OCI-M2 (cell line): ENCODE measurements around the gene KCNMA1.

ENCODE experiments used
- DNase-seq: peaks from one replicate; lab custom pipeline; 2025; ENCODE audit not compliant: unreplicated experiment; lab: John Stamatoyannopoulos, UW

Gene KCNMA1

DNA sequence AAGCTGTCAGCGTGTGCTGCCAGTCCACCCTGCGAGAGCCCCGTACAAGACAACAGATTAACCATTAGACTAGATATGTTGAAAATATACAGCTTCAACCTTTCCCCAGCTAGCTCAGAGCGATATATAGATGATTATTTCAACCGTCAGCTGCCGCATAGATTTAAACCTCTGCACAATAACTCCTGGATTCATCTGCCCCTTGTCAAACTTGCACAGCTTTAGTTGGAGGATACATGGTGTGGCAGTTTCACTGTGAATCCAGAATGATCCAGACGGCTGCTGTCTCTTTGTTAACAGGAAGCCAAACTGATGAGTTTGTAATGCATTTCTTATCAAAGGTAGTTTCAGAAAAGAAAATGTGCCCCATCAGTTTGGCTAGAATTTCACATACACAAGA, 659.7 kb downstream of the KCNMA1 start:
- no peak for DNase-seq

DNA sequence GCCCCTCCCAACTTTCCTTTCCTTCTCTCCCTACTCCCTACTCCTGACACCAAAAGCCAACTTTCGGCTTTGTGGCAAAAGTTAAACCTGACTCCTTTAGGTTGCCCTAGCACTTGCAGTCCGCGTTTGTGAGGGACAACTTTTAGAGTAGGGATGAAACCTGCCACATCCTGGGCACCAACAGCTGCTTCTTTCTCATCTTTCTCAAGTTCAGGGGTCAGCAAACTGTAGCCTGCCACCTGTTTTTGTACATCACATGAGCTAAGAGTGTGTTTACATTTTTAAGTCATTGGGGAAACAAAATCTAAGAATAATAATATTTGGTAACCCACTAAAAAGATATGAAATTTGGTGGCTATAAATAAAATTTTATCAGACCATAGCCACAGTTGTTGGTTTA, 660.6 kb downstream of the KCNMA1 start:
- DNase-seq = no peak

DNA sequence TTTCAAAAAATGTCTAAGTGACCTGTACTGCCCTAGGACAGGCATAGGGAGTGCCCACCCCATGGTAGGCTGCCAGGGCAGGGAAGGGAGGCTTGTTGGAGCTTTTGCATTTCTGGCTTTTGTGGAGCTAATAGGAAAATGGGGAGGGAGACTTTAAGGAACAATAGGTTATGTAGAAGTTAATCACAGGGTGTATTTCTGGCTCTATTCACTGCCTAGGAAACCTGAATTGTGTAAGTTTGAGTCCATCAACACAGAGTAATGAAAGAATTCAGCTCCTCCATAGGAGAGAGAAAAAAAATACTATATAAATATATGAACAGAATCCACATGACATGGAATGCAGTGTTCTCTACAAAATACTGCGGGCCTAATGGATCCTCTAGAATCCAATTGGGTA, 661.5 kb downstream of the KCNMA1 start:
- DNase-seq = no peak

DNA sequence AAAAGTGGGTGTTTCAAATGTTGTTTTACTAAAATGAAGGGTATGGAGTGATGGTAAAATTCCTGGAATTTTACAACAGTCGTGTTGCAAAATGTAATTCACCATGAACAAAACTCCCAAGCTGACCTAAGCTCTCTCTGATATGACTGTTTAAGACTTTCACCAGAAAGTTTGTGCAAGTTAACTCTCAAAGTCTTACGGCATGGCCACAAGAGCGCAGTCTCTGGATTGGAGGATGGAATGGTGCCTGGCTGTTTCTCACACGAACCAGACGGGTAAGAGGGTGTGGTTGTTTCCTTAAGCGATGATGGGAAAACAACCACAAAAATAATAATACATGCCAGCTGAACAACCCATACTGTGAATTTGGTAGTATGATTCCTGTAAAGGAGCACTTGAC, 662.5 kb downstream of the KCNMA1 start:
- no peak for DNase-seq

DNA sequence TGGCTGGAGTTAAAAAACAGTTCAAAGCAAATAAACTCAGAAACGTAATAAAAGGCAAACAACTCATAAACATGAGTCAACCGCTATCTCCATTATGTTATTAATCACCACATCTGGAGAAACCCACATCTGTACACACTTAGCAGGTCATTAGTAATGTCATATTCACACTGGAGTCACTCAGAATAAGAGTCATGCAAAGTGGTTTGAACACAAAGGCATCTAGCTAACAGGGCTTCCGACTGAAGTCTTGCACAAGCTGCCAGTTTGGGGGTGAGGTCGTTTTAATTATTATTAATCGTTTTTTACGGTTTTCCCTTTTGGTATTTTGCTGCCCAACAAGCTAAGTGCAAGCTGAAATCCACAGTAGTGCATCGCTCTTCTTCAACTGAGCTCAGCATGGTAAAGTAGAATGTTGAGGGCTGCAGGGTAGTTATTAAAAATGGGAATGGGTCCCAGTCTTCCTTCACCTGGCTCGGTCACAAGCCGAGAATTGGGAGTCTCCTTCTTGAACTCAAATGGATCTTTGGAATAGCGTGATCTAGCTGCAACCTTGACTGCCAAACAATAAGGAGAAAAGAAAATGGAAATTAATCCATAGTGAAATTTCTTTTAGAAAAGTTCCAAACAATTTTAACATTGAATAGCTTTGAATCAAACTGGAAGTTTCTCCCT, 663.5 kb downstream of the KCNMA1 start:
- no peak for DNase-seq

DNA sequence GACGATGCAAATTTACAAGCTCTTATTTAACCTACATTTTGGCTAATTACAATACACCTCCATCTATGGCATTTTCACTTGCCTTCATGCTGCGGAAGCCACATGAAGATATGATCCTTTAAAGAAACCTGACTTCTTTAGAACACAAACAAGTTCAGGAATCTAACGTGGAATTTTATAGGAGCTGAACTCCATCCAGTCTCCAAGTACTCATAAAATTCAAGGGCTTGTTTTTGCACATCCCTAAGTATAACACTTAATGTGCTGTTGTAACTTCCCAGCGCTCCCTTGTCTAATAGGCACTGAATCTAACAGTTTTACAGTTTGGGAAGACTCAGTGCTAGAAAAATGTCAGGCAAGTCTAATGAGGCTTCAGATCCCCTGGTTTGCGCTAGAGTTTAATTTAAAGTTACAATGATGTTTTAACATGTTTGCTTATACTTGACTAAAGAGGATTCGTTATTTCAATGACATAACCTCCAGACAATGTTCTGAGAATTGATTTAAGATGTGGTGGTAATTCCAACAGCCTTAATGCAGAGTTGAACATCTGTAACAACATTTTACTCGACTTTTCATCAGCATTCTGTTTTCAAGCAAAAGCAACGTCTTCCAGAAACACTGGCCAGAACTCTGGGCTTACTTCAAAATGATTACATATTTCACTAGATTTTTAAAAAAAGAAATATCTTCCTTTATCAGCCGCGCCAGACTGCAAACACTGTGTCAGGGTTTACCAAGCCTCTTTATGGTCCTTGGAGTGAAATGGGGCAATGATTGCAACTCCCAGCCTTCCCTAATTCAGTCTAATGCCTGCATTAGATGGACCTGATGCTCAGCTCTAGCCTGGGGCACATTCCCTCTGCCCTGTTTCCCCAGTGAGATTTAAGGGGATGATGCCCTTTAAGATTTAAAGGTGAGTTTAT, 664.3 kb downstream of the KCNMA1 start:
- DNase-seq = no peak

DNA sequence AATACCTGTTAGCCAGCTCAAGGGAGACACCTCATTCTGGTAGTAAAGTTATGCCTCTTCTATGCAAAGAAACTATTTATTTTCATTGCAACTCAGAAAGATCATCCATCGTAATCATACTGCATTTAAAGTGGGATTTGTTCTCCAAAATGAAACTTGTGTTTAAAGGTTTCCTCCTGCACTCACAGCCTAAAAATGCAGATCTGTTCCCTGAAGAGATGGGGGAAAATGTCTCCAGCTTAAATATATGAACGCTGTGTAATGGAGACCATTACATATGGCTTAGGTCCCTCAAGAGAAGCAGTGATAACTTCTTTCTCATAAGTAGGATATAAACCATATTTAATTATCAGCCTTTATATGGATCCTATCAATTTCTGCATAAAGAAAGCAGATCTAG, 665.1 kb downstream of the KCNMA1 start:
- no peak for DNase-seq

DNA sequence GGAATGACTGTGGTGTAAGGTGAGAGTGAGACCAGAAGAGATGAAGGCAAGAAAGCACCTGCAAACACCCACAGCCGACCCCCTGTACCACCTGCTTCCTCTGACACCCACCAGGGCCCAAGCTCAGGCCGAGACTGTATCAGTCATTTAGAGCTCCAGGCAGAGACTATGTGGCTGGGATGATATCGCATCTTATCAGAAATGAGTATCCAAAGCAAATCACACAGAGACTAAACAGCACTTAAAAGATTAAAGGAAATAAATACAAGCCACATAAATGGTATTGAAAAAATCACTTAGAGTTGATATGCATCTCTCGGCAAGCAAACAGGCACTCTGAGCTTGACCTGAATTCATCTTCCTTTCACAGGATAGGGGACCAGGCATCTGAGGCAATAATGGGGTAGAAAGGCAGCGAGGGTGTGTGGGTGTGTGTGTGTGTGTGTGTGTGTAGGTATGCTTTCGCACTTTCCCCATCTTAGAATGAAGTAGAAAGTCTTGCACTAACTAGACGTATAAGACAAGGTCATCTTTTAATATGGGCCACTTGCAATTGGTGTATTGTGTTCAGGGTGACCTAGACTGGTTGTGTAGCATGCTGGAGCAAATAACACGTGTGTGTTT, 665.9 kb downstream of the KCNMA1 start:
- DNase-seq = no peak

DNA sequence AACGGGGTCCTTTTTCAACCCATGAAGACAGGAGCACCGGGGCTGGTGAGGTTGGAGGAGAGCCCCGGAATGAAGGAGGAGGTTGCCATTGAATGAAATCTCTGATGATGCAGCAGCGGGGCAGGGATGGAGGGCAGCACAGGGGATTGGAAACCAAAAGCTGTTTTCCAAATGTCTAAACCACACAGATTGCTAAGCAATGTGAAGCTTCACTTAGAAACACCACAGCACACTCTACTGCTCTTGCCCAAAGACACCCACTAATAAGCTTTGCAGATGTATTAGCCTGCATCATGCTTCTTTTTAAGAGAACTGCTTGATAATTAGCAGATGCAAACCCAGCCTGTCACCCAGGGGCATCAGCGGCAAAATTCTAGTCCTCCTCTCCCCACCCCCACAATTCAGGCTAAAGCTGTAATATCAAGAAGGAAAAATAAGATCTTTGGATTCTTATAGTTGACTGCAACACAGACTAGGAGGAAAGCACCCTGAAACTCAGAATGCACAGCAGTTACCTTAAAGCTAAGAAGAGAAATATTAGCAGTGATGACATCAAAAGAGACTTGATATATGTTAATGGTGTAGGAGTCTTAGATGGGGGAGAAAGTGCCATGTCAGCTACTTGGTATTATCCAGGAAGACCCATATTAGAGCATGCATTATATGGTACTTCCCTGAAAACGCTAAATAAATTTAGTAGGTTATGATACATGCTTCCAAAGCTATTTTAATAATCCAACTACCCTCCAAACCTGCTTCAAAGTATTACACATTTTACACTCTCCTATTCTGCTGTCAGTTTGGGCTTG, 666.7 kb downstream of the KCNMA1 start:
- no peak for DNase-seq

DNA sequence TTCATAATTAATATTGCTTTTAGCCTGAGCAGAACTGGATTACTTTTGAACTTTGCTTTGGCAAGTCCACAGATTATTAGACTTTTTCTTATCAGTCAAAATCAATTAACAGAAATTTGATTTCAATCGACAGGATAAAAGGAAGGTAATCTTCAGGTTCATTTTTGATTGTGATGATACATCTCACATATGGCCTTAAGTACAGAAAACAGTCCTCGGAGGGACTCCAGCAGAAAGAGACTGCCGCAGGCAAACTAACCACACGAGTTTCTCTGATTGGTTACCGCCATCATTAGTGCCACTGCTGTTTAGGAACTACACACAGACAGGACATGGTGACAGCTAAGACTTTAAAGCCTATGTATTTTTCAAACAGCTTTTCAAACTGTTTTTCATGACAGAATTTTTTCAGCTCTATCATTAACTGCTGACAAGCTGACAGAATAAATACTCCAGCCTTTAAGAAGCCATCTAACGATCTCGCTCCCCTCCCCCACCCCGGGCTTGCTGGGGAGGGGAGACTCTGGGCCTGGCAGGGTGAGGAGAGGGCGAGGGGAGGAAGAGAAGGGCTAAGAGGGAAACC, 668.2 kb downstream of the KCNMA1 start:
- DNase-seq = no peak

DNA sequence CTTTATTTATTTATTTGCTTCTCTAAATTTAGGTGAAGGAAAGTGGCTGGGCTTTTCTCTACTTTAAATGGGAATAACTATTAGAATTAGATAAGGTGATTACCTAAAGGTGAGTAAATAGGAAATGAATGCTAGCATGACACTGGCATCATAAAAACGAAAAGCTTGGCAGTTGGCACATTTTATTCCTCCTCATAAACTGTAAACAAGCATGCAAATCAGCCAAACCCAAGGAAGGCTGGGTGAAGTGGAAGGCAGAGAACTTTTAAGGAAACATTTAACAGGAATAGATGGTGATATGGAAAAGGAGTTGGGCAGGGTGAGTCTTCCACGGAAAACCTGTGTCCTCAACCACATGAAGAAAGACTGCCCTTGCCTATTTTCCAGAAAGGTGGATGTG, 669.1 kb downstream of the KCNMA1 start:
- DNase-seq = no peak

DNA sequence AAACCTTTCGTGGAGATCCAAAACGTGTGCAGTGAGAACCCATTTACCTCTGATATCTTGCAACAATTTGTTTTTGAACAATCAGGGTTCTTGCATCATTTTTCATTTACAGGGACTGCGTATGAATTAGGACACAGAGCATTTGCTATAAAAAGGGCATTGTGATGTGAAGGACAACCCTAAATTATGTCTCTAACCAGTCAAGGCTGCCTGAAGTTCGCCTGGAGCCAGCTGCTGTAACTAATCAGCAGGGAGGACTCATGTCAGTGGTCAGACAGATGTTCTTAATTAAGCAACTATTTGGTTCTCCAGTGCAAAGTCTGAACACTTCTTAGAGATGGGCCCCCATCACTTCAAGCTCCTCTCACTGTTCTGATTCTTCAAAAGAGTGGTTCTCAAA, 674.8 kb downstream of the KCNMA1 start:
- no peak for DNase-seq

DNA sequence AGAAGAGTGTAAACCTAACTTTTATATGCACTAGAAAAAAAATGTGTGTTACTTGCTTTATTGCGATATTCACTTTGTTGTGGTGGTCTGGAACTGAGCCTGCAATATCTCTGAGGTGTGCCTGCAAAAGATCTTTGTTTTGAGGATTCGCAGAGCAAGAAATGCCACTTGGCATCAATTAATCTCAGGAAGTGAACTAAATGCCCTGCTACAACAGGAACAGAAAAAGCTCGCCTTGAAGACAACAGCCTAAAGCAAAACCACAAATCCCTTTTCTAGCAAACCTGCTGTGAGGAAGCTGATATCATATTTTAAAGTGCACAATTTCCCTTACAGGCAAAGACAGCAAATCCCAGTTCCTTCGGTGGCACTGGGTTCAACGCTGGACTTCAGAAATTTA, 675.8 kb downstream of the KCNMA1 start:
- DNase-seq = no peak

DNA sequence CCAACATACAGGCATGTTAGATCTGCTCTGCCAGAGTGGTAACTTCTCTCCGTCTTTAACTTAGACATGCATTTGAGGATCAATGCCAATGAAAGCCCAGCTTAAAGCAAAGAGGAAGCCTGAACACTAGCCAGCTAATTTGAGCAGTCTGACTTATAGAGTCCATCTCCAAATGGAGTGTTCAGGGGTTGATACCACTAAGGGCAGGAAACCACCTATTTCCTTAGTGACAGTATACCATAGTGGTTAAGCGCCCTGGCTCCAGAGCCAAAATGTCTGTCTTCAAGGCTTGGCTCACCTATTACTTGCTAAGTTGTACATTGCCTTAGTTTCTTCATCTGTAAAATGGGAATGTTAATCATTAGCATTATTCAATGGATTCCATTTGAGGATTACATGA, 678.5 kb downstream of the KCNMA1 start:
- no peak for DNase-seq

DNA sequence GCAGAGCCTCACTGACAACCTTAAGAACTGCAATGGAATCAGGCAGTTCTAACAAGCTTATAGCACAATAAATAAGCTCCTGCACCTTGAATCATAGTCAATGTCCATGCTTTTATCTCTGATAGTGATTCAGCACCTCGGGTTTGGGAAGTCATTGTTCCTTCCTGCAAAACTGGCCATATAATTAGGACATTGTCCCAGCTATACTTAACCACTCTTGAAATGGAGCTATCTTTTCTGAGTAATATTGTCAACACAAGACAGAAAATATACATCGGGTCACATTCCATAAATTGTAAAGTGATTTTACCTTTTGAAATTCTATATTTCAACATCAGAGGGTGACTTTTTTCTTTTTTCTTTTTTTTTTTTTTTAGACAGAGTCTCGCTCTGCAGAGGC, 682.8 kb downstream of the KCNMA1 start:
- no peak for DNase-seq

DNA sequence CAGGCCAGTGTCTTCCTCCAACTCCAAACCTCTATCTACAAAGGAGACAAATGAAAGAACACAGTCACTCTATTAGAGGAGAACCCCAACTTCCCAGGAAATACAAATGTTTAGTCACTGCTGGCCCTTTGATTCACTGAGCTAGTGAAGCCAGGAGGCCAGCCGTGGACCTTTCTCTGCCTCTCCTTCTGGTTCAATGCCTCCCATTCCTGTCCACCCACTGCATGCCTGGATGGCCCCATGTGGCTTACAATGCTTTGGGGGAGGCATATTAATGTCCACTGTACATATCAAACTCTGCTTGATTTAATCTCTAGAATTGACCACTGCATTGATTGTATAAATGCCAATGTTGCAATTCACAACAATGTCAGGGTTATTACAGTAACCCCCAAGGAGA, 687.3 kb downstream of the KCNMA1 start:
- DNase-seq = no peak

DNA sequence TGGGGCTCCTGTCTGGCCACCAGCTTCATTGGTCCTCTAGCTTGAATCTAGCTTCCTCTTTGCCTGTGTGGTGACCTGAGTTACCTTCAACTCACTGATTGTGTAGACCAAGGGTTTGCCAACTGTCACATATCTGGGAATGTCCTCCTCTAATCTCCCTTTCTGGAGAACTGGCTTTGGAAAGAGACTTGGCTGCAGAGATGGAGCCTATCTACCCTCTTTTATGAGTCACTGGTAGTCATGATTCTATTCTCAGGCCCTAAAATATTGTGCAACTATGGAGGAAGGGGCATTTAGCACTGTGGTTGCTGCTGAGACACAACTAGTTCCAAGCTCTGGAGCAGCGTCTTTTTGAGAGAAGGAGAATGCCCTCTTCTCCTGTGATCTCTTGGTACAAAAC, 691.3 kb downstream of the KCNMA1 start:
- no peak for DNase-seq

DNA sequence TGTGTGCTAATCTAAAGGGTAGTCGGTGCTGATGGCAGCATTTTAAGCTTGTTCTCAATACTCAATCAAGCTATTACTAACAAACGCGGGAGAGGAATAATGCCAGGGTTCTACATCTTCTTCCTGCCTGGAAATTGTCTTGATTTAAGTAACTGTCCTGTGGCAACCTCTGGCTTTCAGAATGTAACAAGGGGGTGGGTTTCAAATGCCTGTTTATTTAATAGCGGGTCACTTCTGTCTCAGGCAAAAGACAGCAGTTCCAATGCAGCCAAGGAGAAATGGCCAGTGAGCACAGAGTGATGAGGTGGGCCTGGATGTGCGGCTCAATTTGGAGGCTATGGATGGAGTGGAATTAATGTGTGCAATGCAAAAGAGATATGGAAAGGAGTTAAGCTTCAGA, 692.4 kb downstream of the KCNMA1 start:
- no peak for DNase-seq

DNA sequence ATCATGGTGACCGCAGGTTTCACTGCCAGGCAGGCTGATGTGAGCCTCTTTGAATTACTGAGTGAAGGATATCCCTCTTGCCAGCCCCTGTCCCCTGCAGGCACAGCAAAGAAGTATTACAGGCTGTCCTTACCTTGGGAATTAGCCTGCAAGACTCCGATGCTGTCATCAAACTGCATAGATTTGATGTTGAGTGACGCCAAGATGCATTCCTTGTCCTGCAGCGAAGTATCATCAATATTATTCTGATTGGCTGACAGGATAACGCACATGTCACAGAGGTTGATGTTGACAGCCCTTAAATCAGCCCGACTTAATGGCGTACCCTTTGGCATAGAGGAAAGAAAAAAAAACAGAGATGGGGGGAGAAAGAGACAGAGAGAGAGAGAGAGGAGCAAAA, 693.0 kb downstream of the KCNMA1 start:
- no peak for DNase-seq

DNA sequence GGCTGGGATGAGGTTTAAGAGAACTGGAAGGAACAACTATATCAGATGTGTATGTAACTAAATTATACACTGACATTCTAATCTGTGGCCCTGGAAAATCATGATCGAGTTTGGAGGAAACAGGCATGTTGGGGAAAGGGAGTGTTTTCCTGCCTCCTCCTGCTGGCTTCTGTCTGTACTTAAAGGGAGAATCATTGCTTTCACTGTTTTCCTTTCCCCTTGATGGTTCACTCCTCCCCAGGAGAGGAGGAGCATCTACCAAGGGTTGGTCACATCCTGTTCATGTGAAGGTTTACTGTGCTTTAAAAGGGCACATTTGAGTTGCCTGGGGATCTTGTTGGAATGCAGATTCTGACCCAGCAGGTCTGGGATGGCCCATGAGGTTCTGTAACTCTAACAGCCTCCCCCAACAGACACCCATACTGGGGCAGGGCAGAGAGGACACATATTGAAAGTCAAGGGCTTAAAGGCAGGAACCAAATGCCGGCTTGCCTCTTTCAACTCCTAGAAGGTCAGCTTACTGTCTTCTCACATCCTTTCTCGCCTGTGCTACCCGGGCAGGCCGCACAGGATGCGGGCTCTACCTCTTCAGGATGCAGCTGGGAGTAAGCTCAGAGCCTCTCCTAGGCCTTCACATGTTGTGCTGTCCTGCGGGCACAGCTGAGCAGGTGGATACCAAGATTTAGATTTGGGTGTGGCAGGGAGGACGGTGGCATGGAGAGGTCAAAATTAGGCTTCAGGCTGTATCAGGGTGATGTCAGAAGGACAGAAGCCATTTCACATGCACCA, 694.8 kb downstream of the KCNMA1 start:
- no peak for DNase-seq
